ENCODE measurements around the gene ANKS3.

Gene ANKS3

GRCh38 chr16:4687416-4687815, 46.7 kb downstream of the ANKS3 start:
- Histone ChIP-seq H3K9me2 (replicated peaks; ENCODE audit: insufficient read depth, low read length) (no peaks in the 10 kb centered on the region), H3K36me3 (ENCODE audit: low read length) (no peaks in the 10 kb centered on the region), H3K79me2 (ENCODE audit: insufficient read depth, low read length) (no peaks in the 10 kb centered on the region), H3K9me3 (ENCODE audit: insufficient read depth, low read length) (no peaks in the 10 kb centered on the region), H2AFZ (ENCODE audit: low read depth, low read length, severe bottlenecking) (no peak overlapping the region), H3K9ac (ENCODE audit: low read length) (no peak overlapping the region), H4K20me1 (ENCODE audit: low read depth, low read length) (no peaks in the 10 kb centered on the region), H3K27ac (ENCODE audit: low read depth, low read length) (no peak overlapping the region), H3F3A (ENCODE audit: insufficient read depth) (no peaks in the 10 kb centered on the region), H3K4me3 (ENCODE audit: insufficient read depth, low read length, poor library complexity, severe bottlenecking) (no peak overlapping the region), H3K4me2 (ENCODE audit: low read depth, low read length, poor library complexity, severe bottlenecking) (no peak overlapping the region), H3K27me3 (ENCODE audit: low read length) (no peaks in the 10 kb centered on the region)
- TF ChIP-seq EZH2phosphoT487 (conservative IDR thresholded peaks at IDR 0.05; ENCODE audit: low read length), result no peak
- TF ChIP-seq CTCF (IDR thresholded peaks at IDR 0.05; ENCODE audit: insufficient read depth, low read length, poor library complexity, severe bottlenecking), result no peak

GRCh38 chr16:4686497-4687210, 47.4 kb downstream of the ANKS3 start:
- H4K20me1 ChIP-seq (ENCODE audit: low read depth, low read length), result no peaks in the 10 kb centered on the region
- H3F3A ChIP-seq (ENCODE audit: insufficient read depth), result no peaks in the 10 kb centered on the region
- TF ChIP-seq CTCF (IDR thresholded peaks at IDR 0.05; ENCODE audit: insufficient read depth, low read length, poor library complexity, severe bottlenecking) (no peak), EZH2phosphoT487 (conservative IDR thresholded peaks at IDR 0.05; ENCODE audit: low read length) (no peak)
- H3K9me3 ChIP-seq (ENCODE audit: insufficient read depth, low read length), result no peaks in the 10 kb centered on the region
- H3K36me3 ChIP-seq (ENCODE audit: low read length), result no peaks in the 10 kb centered on the region
- no peak overlapping the region for H3K9ac ChIP-seq (ENCODE audit: low read length)
- H3K79me2 ChIP-seq (ENCODE audit: insufficient read depth, low read length), result no peaks in the 10 kb centered on the region
- no peak overlapping the region for H2AFZ ChIP-seq (ENCODE audit: low read depth, low read length, severe bottlenecking)
- no peak overlapping the region for H3K4me2 ChIP-seq (ENCODE audit: low read depth, low read length, poor library complexity, severe bottlenecking)
- no peaks in the 10 kb centered on the region for H3K27me3 ChIP-seq (ENCODE audit: low read length)
- no peaks in the 10 kb centered on the region for H3K9me2 ChIP-seq (replicated peaks; ENCODE audit: insufficient read depth, low read length)
- H3K27ac ChIP-seq (ENCODE audit: low read depth, low read length), result no peak overlapping the region
- no peak overlapping the region for H3K4me3 ChIP-seq (ENCODE audit: insufficient read depth, low read length, poor library complexity, severe bottlenecking)

- Histone ChIP-seq H3K9me3 (ENCODE audit: insufficient read depth, low read length) (no peaks in the 10 kb centered on the region), H3K4me2 (ENCODE audit: low read depth, low read length, poor library complexity, severe bottlenecking) (no peak overlapping the region), H3K36me3 (ENCODE audit: low read length) (no peaks in the 10 kb centered on the region), H3K27ac (ENCODE audit: low read depth, low read length) (no peak overlapping the region), H3K9me2 (replicated peaks; ENCODE audit: insufficient read depth, low read length) (no peaks in the 10 kb centered on the region), H3K9ac (ENCODE audit: low read length) (no peak overlapping the region), H2AFZ (ENCODE audit: low read depth, low read length, severe bottlenecking) (no peak overlapping the region), H3K79me2 (ENCODE audit: insufficient read depth, low read length) (no peaks in the 10 kb centered on the region), H3K27me3 (ENCODE audit: low read length) (no peaks in the 10 kb centered on the region), H4K20me1 (ENCODE audit: low read depth, low read length) (no peaks in the 10 kb centered on the region), H3K4me3 (ENCODE audit: insufficient read depth, low read length, poor library complexity, severe bottlenecking) (no peak overlapping the region), H3F3A (ENCODE audit: insufficient read depth) (no peaks in the 10 kb centered on the region)
- TF ChIP-seq CTCF (IDR thresholded peaks at IDR 0.05; ENCODE audit: insufficient read depth, low read length, poor library complexity, severe bottlenecking), result no peak
- no peak for TF ChIP-seq EZH2phosphoT487 (conservative IDR thresholded peaks at IDR 0.05; ENCODE audit: low read length)
Measured at GRCh38 chr16:4685776-4686496, 48.1 kb downstream of the ANKS3 start.

Measured in SU-DHL-6 (cell line).